ENCODE results near the gene FBXO40. TPM values are rescaled to one million over a fixed set of nuclear protein-coding genes. Genes with fewer than 3 reads are reported as not detected.

The FBXO40 gene
- total and polyA plus RNA-seq, 9 of the 15 experiments (the other 6 are each of a cell fraction or from before 2014, with no cell fraction given), result 0.01 to 0.05 (median 0.04) TPM; not detected in 3

DNA sequence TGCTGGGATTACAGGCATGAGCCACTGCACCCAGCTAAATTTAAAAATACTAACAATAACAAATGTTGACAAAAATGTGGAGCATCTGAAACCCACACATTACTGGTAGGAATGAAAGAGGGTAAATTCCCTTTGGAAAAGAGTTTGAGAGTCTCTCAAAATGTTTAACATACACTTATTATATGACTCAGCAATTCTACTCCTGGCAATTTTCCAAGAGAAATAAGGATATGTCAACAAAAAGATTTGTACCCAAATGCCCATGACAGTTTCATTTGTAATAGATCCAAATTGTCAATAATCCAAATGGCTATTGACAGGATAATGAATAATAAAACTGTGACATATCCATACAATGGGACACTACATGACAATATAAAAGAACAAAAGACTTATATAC lies 58.5 kb downstream of the FBXO40 start (continued):
- TF ChIP-seq, protein P1, sequence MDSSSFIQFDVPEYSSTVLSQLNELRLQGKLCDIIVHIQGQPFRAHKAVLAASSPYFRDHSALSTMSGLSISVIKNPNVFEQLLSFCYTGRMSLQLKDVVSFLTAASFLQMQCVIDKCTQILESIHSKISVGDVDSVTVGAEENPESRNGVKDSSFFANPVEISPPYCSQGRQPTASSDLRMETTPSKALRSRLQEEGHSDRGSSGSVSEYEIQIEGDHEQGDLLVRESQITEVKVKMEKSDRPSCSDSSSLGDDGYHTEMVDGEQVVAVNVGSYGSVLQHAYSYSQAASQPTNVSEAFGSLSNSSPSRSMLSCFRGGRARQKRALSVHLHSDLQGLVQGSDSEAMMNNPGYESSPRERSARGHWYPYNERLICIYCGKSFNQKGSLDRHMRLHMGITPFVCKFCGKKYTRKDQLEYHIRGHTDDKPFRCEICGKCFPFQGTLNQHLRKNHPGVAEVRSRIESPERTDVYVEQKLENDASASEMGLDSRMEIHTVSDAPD (CRISPR knock-in tag; IDR thresholded peaks at IDR 0.05), result no peak
- TF ChIP-seq, protein P2, sequence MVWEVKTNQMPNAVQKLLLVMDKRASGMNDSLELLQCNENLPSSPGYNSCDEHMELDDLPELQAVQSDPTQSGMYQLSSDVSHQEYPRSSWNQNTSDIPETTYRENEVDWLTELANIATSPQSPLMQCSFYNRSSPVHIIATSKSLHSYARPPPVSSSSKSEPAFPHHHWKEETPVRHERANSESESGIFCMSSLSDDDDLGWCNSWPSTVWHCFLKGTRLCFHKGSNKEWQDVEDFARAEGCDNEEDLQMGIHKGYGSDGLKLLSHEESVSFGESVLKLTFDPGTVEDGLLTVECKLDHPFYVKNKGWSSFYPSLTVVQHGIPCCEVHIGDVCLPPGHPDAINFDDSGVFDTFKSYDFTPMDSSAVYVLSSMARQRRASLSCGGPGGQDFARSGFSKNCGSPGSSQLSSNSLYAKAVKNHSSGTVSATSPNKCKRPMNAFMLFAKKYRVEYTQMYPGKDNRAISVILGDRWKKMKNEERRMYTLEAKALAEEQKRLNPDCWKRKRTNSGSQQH (CRISPR knock-in tag; IDR thresholded peaks at IDR 0.05), result no peak
- TF ChIP-seq PURB (CRISPR knock-in tag; IDR thresholded peaks at IDR 0.05; ENCODE audit: low read depth), result no peak
- TF ChIP-seq, protein P3, sequence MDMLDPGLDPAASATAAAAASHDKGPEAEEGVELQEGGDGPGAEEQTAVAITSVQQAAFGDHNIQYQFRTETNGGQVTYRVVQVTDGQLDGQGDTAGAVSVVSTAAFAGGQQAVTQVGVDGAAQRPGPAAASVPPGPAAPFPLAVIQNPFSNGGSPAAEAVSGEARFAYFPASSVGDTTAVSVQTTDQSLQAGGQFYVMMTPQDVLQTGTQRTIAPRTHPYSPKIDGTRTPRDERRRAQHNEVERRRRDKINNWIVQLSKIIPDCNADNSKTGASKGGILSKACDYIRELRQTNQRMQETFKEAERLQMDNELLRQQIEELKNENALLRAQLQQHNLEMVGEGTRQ (CRISPR knock-in tag; IDR thresholded peaks at IDR 0.05), result no peak

DNA sequence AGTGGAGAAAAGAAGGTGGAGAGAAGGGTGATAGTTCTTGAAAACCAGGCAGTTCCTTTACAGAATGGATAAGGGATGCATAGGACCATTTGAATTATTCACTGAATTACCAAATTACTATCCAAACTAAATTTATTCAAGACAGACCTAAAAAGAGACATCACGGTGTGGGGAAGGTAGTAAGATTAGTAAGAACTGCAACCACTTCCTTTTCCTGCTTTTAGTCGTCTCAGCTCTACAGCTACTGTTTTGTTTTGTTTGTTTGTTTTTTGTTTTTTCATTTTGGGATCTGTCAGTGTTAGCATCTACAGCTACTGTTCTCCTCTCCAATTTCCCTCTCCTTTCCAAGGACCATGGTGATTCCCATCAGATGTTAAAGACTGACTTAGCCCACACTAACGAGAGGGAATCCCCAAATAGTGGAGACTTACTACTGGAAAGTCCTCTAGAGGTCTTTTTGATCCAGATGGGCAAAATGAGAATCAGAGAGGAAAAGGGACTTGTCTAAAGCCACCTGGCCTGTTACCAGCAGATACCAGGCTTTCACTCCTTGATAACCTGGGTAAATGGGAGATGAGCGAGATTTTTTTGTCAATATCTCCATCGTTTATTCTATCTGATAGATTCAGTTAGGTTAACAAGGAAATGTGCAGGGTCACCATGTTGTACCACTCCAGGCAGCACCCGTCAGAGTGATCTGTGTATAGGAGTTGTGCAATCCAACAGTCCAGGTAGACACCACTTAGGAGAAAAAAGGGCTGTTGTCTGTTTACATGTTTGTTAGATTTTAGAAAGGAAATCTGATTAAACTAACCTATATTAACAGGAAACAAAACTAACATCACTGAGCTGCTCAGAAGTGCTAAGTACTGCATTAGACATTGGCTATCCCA lies 61.6 kb downstream of the FBXO40 start:
- ATAC-seq (no peak), DNase-seq (ENCODE audit: extremely low read depth in 1 of 4, low spot score in 3 of 4) (no peak), FAIRE-seq (no peak)
- intact Hi-C loops (cut with micrococcal nuclease), result no loop called here
- no peak overlapping the region for H3K4me3 ChIP-seq
- POLR2A ChIA-PET, result no interaction called here
- H4K20me1 ChIP-seq (replicated peaks; ENCODE audit: control insufficient read depth, insufficient read depth, low read length), result no peaks in the 10 kb centered on the region
- H3K9me3 ChIP-seq (replicated peaks; ENCODE audit: control insufficient read depth, insufficient read depth, low read depth, low read length), result no peaks in the 10 kb centered on the region
- no peaks in the 10 kb centered on the region for H3K79me2 ChIP-seq (ENCODE audit: control insufficient read depth, insufficient read depth, low read length)
- no peaks in the 10 kb centered on the region for H3K4me1 ChIP-seq (replicated peaks in 1 of 2; ENCODE audit: control insufficient read depth in 2 of 2, insufficient read depth in 2 of 2, low read length in 2 of 2)
- WGBS (ENCODE audit: insufficient coverage, low coverage, missing lambda C conversion rate), result 22% methylated on average over 6 of the region's 6 CpGs
- no TSS peak for BruUV-seq (replicated peaks)
- no peak overlapping the region for H3K27ac ChIP-seq (ENCODE audit: extremely low read depth, low read depth, low read length)
- H3K36me3 ChIP-seq (ENCODE audit: control insufficient read depth, insufficient read depth, low read length), result no peaks in the 10 kb centered on the region
- in situ Hi-C loops (cut with MboI), result no loop called here
- no peaks in the 10 kb centered on the region for H3K27me3 ChIP-seq (ENCODE audit: control insufficient read depth in 2 of 2, insufficient read depth in 2 of 2, low read length in 2 of 2)
- CTCF ChIA-PET (ENCODE audit: low intra/inter-chr PET ratio), result no interaction called here
- no peak overlapping the region for H2AFZ ChIP-seq (ENCODE audit: low read depth, low read length)
- H3K4me2 ChIP-seq (ENCODE audit: insufficient read depth, low read length), result no peak overlapping the region
- H3K9me1 ChIP-seq (ENCODE audit: control insufficient read depth, insufficient read depth, low read length), result no peaks in the 10 kb centered on the region
- H3K9ac ChIP-seq (ENCODE audit: insufficient read depth in 1 of 2, low read depth in 2 of 2, low read length in 2 of 2), result no peak overlapping the region
- TF ChIP-seq, protein P4, sequence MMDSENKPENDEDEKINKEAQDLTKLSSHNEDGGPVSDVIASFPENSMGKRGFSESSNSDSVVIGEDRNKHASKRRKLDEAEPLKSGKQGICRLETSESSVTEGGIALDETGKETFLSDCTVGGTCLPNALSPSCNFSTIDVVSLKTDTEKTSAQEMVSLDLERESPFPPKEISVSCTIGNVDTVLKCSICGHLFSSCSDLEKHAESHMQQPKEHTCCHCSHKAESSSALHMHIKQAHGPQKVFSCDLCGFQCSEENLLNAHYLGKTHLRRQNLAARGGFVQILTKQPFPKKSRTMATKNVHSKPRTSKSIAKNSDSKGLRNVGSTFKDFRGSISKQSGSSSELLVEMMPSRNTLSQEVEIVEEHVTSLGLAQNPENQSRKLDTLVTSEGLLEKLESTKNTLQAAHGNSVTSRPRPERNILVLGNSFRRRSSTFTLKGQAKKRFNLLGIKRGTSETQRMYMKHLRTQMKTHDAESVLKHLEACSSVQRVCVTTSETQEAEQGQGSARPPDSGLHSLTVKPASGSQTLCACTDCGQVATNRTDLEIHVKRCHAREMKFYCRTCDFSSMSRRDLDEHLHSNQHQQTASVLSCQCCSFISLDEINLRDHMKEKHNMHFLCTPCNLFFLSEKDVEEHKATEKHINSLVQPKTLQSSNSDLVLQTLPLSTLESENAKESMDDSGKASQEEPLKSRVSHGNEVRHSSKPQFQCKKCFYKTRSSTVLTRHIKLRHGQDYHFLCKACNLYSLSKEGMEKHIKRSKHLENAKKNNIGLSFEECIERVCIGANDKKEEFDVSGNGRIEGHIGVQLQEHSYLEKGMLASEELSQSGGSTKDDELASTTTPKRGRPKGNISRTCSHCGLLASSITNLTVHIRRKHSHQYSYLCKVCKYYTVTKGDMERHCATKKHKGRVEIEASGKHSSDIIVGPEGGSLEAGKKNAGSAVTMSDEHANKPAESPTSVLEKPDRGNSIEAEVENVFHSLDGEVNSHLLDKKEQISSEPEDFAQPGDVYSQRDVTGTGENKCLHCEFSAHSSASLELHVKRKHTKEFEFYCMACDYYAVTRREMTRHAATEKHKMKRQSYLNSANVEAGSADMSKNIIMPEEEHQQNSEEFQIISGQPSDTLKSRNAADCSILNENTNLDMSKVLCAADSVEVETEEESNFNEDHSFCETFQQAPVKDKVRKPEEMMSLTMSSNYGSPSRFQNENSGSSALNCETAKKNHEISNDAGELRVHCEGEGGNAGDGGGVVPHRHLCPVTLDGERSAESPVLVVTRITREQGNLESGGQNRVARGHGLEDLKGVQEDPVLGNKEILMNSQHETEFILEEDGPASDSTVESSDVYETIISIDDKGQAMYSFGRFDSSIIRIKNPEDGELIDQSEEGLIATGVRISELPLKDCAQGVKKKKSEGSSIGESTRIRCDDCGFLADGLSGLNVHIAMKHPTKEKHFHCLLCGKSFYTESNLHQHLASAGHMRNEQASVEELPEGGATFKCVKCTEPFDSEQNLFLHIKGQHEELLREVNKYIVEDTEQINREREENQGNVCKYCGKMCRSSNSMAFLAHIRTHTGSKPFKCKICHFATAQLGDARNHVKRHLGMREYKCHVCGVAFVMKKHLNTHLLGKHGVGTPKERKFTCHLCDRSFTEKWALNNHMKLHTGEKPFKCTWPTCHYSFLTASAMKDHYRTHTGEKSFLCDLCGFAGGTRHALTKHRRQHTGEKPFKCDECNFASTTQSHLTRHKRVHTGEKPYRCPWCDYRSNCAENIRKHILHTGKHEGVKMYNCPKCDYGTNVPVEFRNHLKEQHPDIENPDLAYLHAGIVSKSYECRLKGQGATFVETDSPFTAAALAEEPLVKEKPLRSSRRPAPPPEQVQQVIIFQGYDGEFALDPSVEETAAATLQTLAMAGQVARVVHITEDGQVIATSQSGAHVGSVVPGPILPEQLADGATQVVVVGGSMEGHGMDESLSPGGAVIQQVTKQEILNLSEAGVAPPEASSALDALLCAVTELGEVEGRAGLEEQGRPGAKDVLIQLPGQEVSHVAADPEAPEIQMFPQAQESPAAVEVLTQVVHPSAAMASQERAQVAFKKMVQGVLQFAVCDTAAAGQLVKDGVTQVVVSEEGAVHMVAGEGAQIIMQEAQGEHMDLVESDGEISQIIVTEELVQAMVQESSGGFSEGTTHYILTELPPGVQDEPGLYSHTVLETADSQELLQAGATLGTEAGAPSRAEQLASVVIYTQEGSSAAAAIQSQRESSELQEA (IDR thresholded peaks at IDR 0.05; ENCODE audit: low read depth), result no peak
